Activated T-cell treated with anti-CD3 and anti-CD28 coated beads for 48 hours (primary cell): ENCODE results near the gene TMEM14A.
"Not testable (repeated sequence)": the region's sequence is repeated elsewhere in the genome, so short reads cannot be mapped to it uniquely, and the experiment has no call there.

Experiments
- DNase-seq: peaks from one replicate; pipeline ENCODE4 v3.0.0-alpha.2; 2020; ENCODE audit warnings: low read depth

TMEM14A gene

GRCh38 chr6:52670502-52671409 lies at the start of gene TMEM14A:
TSS of gene TMEM14A (plus strand) at chr6:52671113. CDS start at chr6:52677103, 5,990 bp downstream.
- peak; percentile 91 for DNase-seq

- DNase-seq = no peak
Observed at GRCh38 chr6:52621631-52622030, 49.3 kb upstream of the TMEM14A start.

GRCh38 chr6:52622810-52623209 lies 48.1 kb upstream of the TMEM14A start:
- no peak for DNase-seq

GRCh38 chr6:52632011-52632410 lies 38.9 kb upstream of the TMEM14A start:
- no peak for DNase-seq

GRCh38 chr6:52634211-52634610 lies 36.7 kb upstream of the TMEM14A start:
- DNase-seq = no peak

- no peak for DNase-seq
Observed at GRCh38 chr6:52635049-52635577, 35.8 kb upstream of the TMEM14A start.

- DNase-seq = no peak
Observed at GRCh38 chr6:52636830-52637229, 34.1 kb upstream of the TMEM14A start.

GRCh38 chr6:52639493-52639892 lies 31.4 kb upstream of the TMEM14A start:
- no peak for DNase-seq

GRCh38 chr6:52640170-52640569 lies 30.7 kb upstream of the TMEM14A start:
- no peak for DNase-seq

GRCh38 chr6:52640916-52641315 lies 30.0 kb upstream of the TMEM14A start:
- no peak for DNase-seq

GRCh38 chr6:52641388-52641787 lies 29.5 kb upstream of the TMEM14A start:
- DNase-seq = no peak

- no peak for DNase-seq
Observed at GRCh38 chr6:52641826-52642225, 29.1 kb upstream of the TMEM14A start.

- DNase-seq = no peak
Observed at GRCh38 chr6:52642368-52642767, 28.5 kb upstream of the TMEM14A start.

GRCh38 chr6:52643158-52643557 lies 27.8 kb upstream of the TMEM14A start:
- DNase-seq = no peak

GRCh38 chr6:52644253-52644652 lies 26.7 kb upstream of the TMEM14A start:
- no peak for DNase-seq

GRCh38 chr6:52645976-52646375 lies 24.9 kb upstream of the TMEM14A start:
- no peak for DNase-seq

- no peak for DNase-seq
Observed at GRCh38 chr6:52647199-52647598, 23.7 kb upstream of the TMEM14A start.

- no peak for DNase-seq
Observed at GRCh38 chr6:52649536-52650160, 21.3 kb upstream of the TMEM14A start.

GRCh38 chr6:52650941-52651340 lies 20.0 kb upstream of the TMEM14A start:
- DNase-seq = no peak

- no peak for DNase-seq
Observed at GRCh38 chr6:52653151-52653550, 17.8 kb upstream of the TMEM14A start.

GRCh38 chr6:52654007-52654406 lies 16.9 kb upstream of the TMEM14A start:
- DNase-seq = no peak

GRCh38 chr6:52654592-52654991 lies 16.3 kb upstream of the TMEM14A start:
- DNase-seq = no peak

GRCh38 chr6:52655941-52656340 lies 15.0 kb upstream of the TMEM14A start:
- DNase-seq = not testable (repeated sequence)
